Neural crest cell (in vitro differentiated cells): ENCODE results near the gene ITGAX. TPM values are rescaled to one million over a fixed set of nuclear protein-coding genes. Genes with fewer than 3 reads are reported as not detected.
"Not testable (repeated sequence)": the region's sequence is repeated elsewhere in the genome, so short reads cannot be mapped to it uniquely, and the experiment has no call there.

ENCODE experiments used
- DNase-seq: peaks from one replicate; pipeline ENCODE4 v3.0.0; 2021; ENCODE audit warnings: low read depth, mixed read lengths, low spot score
- H3K27ac Mint-ChIP-seq: one replicate; pipeline ENCODE4 v1.8.0; 2021; ENCODE audit warnings: mild to moderate bottlenecking, mixed read lengths; ENCODE audit not compliant: unreplicated experiment
- H3K27me3 Mint-ChIP-seq: 2 replicates; pipeline ENCODE4 v1.8.0; 2021; ENCODE audit warnings: low read depth, mild to moderate bottlenecking, mixed read lengths
- H3K36me3 Mint-ChIP-seq: 2 replicates; pipeline ENCODE4 v1.8.0; 2021; ENCODE audit warnings: low read depth, mild to moderate bottlenecking, mixed read lengths
- H3K4me1 Mint-ChIP-seq: 2 replicates; pipeline ENCODE4 v1.8.0; 2021; ENCODE audit warnings: mixed read lengths
- H3K4me3 Mint-ChIP-seq: one replicate; pipeline ENCODE4 v1.8.0; 2021; ENCODE audit warnings: mild to moderate bottlenecking, mixed read lengths
- H3K9me3 Mint-ChIP-seq: 2 replicates; pipeline ENCODE4 v1.8.0; 2021; ENCODE audit warnings: mixed read lengths
- CTCF ChIP-seq: fragments of 200-600 bp; sonication (generic); conservative IDR thresholded peaks from 2 replicates; pipeline ENCODE4 v1.5.0; 2021; ENCODE audit warnings: antibody characterized with exemption, mild to moderate bottlenecking
- total RNA-seq: library from RNA; stranded (reverse); gene quantifications from 2 replicates; pipeline ENCODE4 v1.2.1, GENCODE V29; 2021

The ITGAX gene
- total RNA-seq, 1 donor from 2014 or later = not detected

- no peaks in the 10 kb centered on the region for H3K4me1 Mint-ChIP-seq
- TF ChIP-seq CTCF = no peak
- H3K27me3 Mint-ChIP-seq = peaks cover 34% of the 10 kb centered on the region
- H3K4me3 Mint-ChIP-seq = no peak overlapping the region
- no peak overlapping the region for H3K27ac Mint-ChIP-seq
- H3K9me3 Mint-ChIP-seq = peaks cover 4% of the 10 kb centered on the region
- DNase-seq = no peak
- H3K36me3 Mint-ChIP-seq = no peaks in the 10 kb centered on the region
Measured at GRCh38 chr16:31413943-31414342, 59.0 kb downstream of the ITGAX start.

- H3K4me1 Mint-ChIP-seq = no peaks in the 10 kb centered on the region
Measured at GRCh38 chr16:31414706-31415105, 59.7 kb downstream of the ITGAX start.

GRCh38 chr16:31416371-31416770 is 61.4 kb downstream of the ITGAX start:
- no peaks in the 10 kb centered on the region for H3K36me3 Mint-ChIP-seq
- peaks cover 4% of the 10 kb centered on the region for H3K9me3 Mint-ChIP-seq
- H3K4me3 Mint-ChIP-seq = no peak overlapping the region
- no peak for TF ChIP-seq CTCF
- H3K4me1 Mint-ChIP-seq = no peaks in the 10 kb centered on the region
- H3K27ac Mint-ChIP-seq = no peak overlapping the region
- no peak for DNase-seq
- peaks cover 34% of the 10 kb centered on the region for H3K27me3 Mint-ChIP-seq

More at GRCh38 chr16:31414706-31415105, 59.7 kb downstream of the ITGAX start:
- DNase-seq = no peak
- Mint-ChIP-seq H3K27me3 (peaks cover 31% of the 10 kb centered on the region), H3K36me3 (no peaks in the 10 kb centered on the region), H3K9me3 (peaks cover 4% of the 10 kb centered on the region), H3K4me3 (no peak overlapping the region), H3K27ac (no peak overlapping the region)
- no peak for TF ChIP-seq CTCF

GRCh38 chr16:31417036-31417435 is 62.1 kb downstream of the ITGAX start:
- not testable (repeated sequence) for H3K9me3 Mint-ChIP-seq, H3K36me3 Mint-ChIP-seq, H3K27ac Mint-ChIP-seq, H3K4me3 Mint-ChIP-seq, H3K4me1 Mint-ChIP-seq, DNase-seq
- peaks cover 34% of the 10 kb centered on the region for H3K27me3 Mint-ChIP-seq

GRCh38 chr16:31417916-31418315 is 62.9 kb downstream of the ITGAX start:
- TF ChIP-seq CTCF = no peak
- Mint-ChIP-seq H3K27ac (no peak overlapping the region), H3K36me3 (no peaks in the 10 kb centered on the region), H3K27me3 (peaks cover 41% of the 10 kb centered on the region), H3K4me3 (no peak overlapping the region), H3K9me3 (peaks cover 4% of the 10 kb centered on the region), H3K4me1 (no peaks in the 10 kb centered on the region)
- no peak for DNase-seq

GRCh38 chr16:31420037-31420436 is 65.1 kb downstream of the ITGAX start:
- Mint-ChIP-seq H3K27ac (no peak overlapping the region), H3K4me3 (no peak overlapping the region), H3K9me3 (peaks cover 4% of the 10 kb centered on the region), H3K36me3 (no peaks in the 10 kb centered on the region), H3K27me3 (peaks cover 43% of the 10 kb centered on the region), H3K4me1 (no peaks in the 10 kb centered on the region)
- no peak for DNase-seq
- TF ChIP-seq CTCF = no peak
